Endothelial cell of umbilical vein (primary cell): ENCODE data around the gene CNTNAP2. TPM values are rescaled to one million over a fixed set of nuclear protein-coding genes. Genes with fewer than 3 reads are reported as not detected.

Experiments
- BruUV-seq: library from RNA; stranded (reverse); fragments of 400-500 nt; replicated peaks from 2 replicates; lab custom pipeline; 2021; lab: Mats Ljungman, UMichigan
- CTCF ChIA-PET: fragments of 300-600, 350-600 bp; sonication (Branson Sonifier 250); formaldehyde crosslinking; loops from one replicate; lab custom pipeline; 2021; ENCODE audit warnings: antibody characterized with exemption, inconsistent platforms; lab: Charles Lee
- POLR2A ChIA-PET: fragments of 300-600, 350-600 bp; sonication (Branson Sonifier 250); formaldehyde crosslinking; loops from one replicate; lab custom pipeline; 2021; ENCODE audit warnings: antibody characterized with exemption, inconsistent platforms; lab: Charles Lee
- DNase-seq: peaks from one replicate; pipeline ENCODE4 v3.0.0-alpha.2; 2011; ENCODE audit warnings: low read depth, low spot score
- FAIRE-seq: peaks from 2 replicates; lab custom pipeline; 2011; peaks lifted over from hg19 to GRCh38; lab: Jason Lieb, UNC
- H2AFZ ChIP-seq: 2 replicates; pipeline ENCODE4 v1.6.0; 2012; ENCODE audit warnings: low read depth, low read length, control low read depth, inconsistent platforms
- H3K27ac ChIP-seq: 2 replicates; pipeline ENCODE4 v1.5.1; 2011; ENCODE audit warnings: low read depth, mild to moderate bottlenecking, control low read depth, low read length, moderate library complexity; ENCODE audit not compliant: insufficient read depth
- H3K27me3 ChIP-seq, 2 experiments: 2 replicates each; pipeline versions ENCODE4 v1.6.0 to v1.6.1; 2011; ENCODE audit warnings: low read length in 2 of 2, mixed read lengths in 1 of 2; ENCODE audit not compliant: control insufficient read depth in 2 of 2, insufficient read depth in 2 of 2
- H3K36me3 ChIP-seq, 2 experiments: 2 replicates in 1 of 2; 3 replicates in 1 of 2; pipeline ENCODE4 v1.5.1; 2011; ENCODE audit warnings: low read length in 2 of 2, mild to moderate bottlenecking in 1 of 2, moderate library complexity in 1 of 2; ENCODE audit not compliant: control insufficient read depth in 2 of 2, insufficient read depth in 2 of 2; ENCODE audit errors: extremely low read depth in 1 of 2
- H3K4me1 ChIP-seq: 3 replicates; pipeline ENCODE4 v1.5.1; 2011; ENCODE audit warnings: mild to moderate bottlenecking, low read length; ENCODE audit not compliant: control insufficient read depth, insufficient read depth; ENCODE audit errors: extremely low read depth
- H3K4me2 ChIP-seq: 2 replicates; pipeline ENCODE4 v1.6.1; 2011; ENCODE audit warnings: low read length, control low read depth, mixed read lengths; ENCODE audit not compliant: insufficient read depth
- H3K4me3 ChIP-seq, 3 experiments: fragments of 200-600 bp in 1 of 3; sonication (generic), shearing (Covaris generic) in 1 of 3; replicated peaks in 1 of 3; 2 replicates each; pipeline ENCODE4 v1.5.1; 2011 to 2016; ENCODE audit warnings: control low read depth in 3 of 3, low read length in 3 of 3, mild to moderate bottlenecking in 2 of 3, inconsistent platforms in 1 of 3, low read depth in 1 of 3, moderate library complexity in 1 of 3; ENCODE audit not compliant: insufficient read depth in 1 of 3
- H3K79me2 ChIP-seq: 2 replicates; pipeline ENCODE4 v1.6.0; 2012; ENCODE audit warnings: low read length, inconsistent platforms; ENCODE audit not compliant: control insufficient read depth, insufficient read depth
- H3K9ac ChIP-seq: replicated peaks from 2 replicates; pipeline ENCODE3; 2011; ENCODE audit warnings: low read length, control low read depth; ENCODE audit not compliant: insufficient read depth; ENCODE audit errors: extremely low read depth
- H3K9me1 ChIP-seq: replicated peaks from 3 replicates; pipeline ENCODE4 v1.6.0; 2011; ENCODE audit warnings: mild to moderate bottlenecking, low read length; ENCODE audit not compliant: control insufficient read depth, insufficient read depth; ENCODE audit errors: extremely low read depth
- H3K9me3 ChIP-seq: replicated peaks from 2 replicates; pipeline ENCODE4 v1.5.1; 2012; ENCODE audit warnings: low read length, inconsistent platforms; ENCODE audit not compliant: control insufficient read depth, insufficient read depth
- H4K20me1 ChIP-seq: replicated peaks from 2 replicates; pipeline ENCODE3; 2011; ENCODE audit warnings: mild to moderate bottlenecking, low read length; ENCODE audit not compliant: control insufficient read depth, insufficient read depth; ENCODE audit errors: extremely low read depth
- CTCF ChIP-seq, 2 donors: IDR thresholded peaks; 1 replicate in 1 of 2; 2 replicates in 1 of 2; pipeline ENCODE4 v1.5.1; 2011; ENCODE audit warnings: low read length in 2 of 2, mild to moderate bottlenecking in 2 of 2, moderate library complexity in 2 of 2, control low read depth in 1 of 2, inconsistent platforms in 1 of 2, low read depth in 1 of 2; ENCODE audit not compliant: insufficient read depth in 1 of 2; ENCODE audit errors: extremely low read depth in 1 of 2
- EZH2 ChIP-seq: IDR thresholded peaks from 2 replicates; pipeline ENCODE4 v1.6.1; 2012; ENCODE audit warnings: borderline replicate concordance, low read depth, mild to moderate bottlenecking, moderate library complexity, low read length, inconsistent platforms; ENCODE audit not compliant: severe bottlenecking
- FOS ChIP-seq: IDR thresholded peaks from 2 replicates; pipeline ENCODE4 v1.6.1; 2011; ENCODE audit warnings: mild to moderate bottlenecking, low read length, moderate library complexity, borderline replicate concordance; ENCODE audit not compliant: insufficient read depth
- GATA2 ChIP-seq: IDR thresholded peaks from 2 replicates; pipeline ENCODE4 v1.7.0; 2011; ENCODE audit warnings: low read depth, mild to moderate bottlenecking, moderate library complexity, mixed read lengths, low read length; ENCODE audit not compliant: insufficient read length, insufficient read depth
- JUN ChIP-seq: IDR thresholded peaks from 2 replicates; pipeline ENCODE4 v1.6.1; 2011; ENCODE audit warnings: borderline replicate concordance, low read depth; ENCODE audit not compliant: insufficient read length, insufficient read depth
- MYC ChIP-seq: IDR thresholded peaks from one replicate; pipeline ENCODE4 v1.6.1; 2011; ENCODE audit warnings: mild to moderate bottlenecking, low read depth, low read length
- POLR2A ChIP-seq: IDR thresholded peaks from 2 replicates; pipeline ENCODE4 v1.6.1; 2012; ENCODE audit warnings: low read depth, mild to moderate bottlenecking, control low read depth, low read length
- POLR2AphosphoS5 ChIP-seq: IDR thresholded peaks from 2 replicates; pipeline ENCODE4 v1.6.1; 2012; ENCODE audit warnings: low read depth, mild to moderate bottlenecking, control low read depth, low read length, moderate library complexity; ENCODE audit not compliant: insufficient read depth
- dilution Hi-C: fragments of 300-500 bp; cut with MboI; formaldehyde crosslinking; loops from one replicate; pipeline ENCODE4 v1.15.0; 2019; ENCODE audit warnings: low sequenced_read_pairs; ENCODE audit not compliant: extremely low pct_ligation_motif_present
- intact Hi-C: fragments of 100-400 bp; cut with micrococcal nuclease; formaldehyde crosslinking; loops from one replicate; pipeline ENCODE4 v1.10.0; 2022
- polyA plus RNA-seq, 4 experiments: library from polyadenylated mRNA; depleted of rRNA in 3 of 4; stranded (reverse) in 3 of 4; unstranded in 1 of 4; fragments of >200 nt; gene quantifications; 2 replicates each; pipeline versions ENCODE4 v1.2.1 to v1.2.3, GENCODE V29; 2011 to 2012; ENCODE audit warnings: missing spikeins in 1 of 4
- total RNA-seq: library from RNA; stranded (reverse); gene quantifications from 2 replicates; pipeline ENCODE4 v1.2.3, GENCODE V29; 2021
- TF ChIP-seq, protein P1 (sequence below): IDR thresholded peaks from 2 replicates; pipeline ENCODE4 v1.6.1; 2011; ENCODE audit not compliant: insufficient read depth, insufficient read length

CNTNAP2 gene
- total and polyA plus RNA-seq, 2 donors (not counting 3 experiments of a cell fraction or from before 2014, with no cell fraction given) = not detected

- Histone ChIP-seq H3K4me2 (no peak overlapping the region), H3K9me1 (no peaks in the 10 kb centered on the region), H3K9me3 (peaks cover 8% of the 10 kb centered on the region), H4K20me1 (no peaks in the 10 kb centered on the region), H3K27ac (no peak overlapping the region), H3K4me3 (no peak overlapping the region), H3K4me1 (no peaks in the 10 kb centered on the region), H3K9ac (no peak overlapping the region), H3K79me2 (no peaks in the 10 kb centered on the region), H2AFZ (no peak overlapping the region), H3K27me3 (no peaks in the 10 kb centered on the region), H3K36me3 (no peaks in the 10 kb centered on the region)
- FAIRE-seq = no peak
- intact Hi-C loops (no loop called here), dilution Hi-C loops (no loop called here)
- TF ChIP-seq POLR2A = no peak
- no peak for TF ChIP-seq EZH2
- TF ChIP-seq POLR2AphosphoS5 = no peak
- TF ChIP-seq MYC = no peak
- TF ChIP-seq, protein P1, sequence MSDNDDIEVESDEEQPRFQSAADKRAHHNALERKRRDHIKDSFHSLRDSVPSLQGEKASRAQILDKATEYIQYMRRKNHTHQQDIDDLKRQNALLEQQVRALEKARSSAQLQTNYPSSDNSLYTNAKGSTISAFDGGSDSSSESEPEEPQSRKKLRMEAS = no peak
- TF ChIP-seq FOS = no peak
- TF ChIP-seq CTCF (IDR thresholded peaks at IDR 0.05; ENCODE audit: extremely low read depth in 1 of 2, insufficient read depth in 1 of 2, low read depth in 1 of 2, low read length in 2 of 2) = no peak
- no peak for TF ChIP-seq JUN
- no peak for TF ChIP-seq GATA2
- POLR2A ChIA-PET = no interaction called here
- BruUV-seq = no TSS peak
- CTCF ChIA-PET = no interaction called here
- no peak for DNase-seq
Measured at GRCh38 chr7:148115308-148115707, 1998.7 kb downstream of the CNTNAP2 start.
